ENCODE data around the gene CHD1.
A peak's percentile ranks its signal among the peaks of the same experiment; 100 is the strongest.

Gene CHD1

DNA sequence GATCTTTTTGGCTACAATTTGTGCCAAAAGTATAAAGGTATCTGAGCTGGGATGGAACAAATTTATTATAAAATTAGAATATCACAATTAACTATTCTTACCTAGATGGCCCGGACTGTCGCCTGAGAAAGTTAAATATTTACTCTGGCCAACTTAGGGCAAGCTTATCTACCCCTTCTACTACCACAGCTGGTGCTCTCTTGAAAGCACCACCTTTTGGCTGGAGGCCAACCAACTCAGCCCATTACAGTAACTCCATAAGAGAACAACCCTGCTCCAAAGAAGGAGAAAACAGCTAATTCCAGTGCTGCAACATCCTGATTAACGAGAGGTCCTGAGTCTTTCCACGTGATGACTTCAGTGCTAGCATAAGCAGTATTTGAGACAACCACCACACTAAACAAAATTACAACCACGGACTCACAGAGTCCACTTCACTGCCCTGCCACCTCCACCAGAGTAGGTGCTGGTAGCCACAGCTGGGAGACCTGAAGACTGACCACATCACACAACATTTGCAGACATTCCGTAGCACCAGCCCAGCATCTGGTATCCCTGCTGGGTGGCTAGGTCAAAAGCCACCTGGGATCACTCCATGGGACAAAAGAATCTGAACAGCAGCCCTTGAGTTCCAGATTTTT lies 112.1 kb downstream of the CHD1 start:
- no peak overlapping the region for H3K4me3 ChIP-seq (ENCODE audit: low read depth, low read length)
- TF ChIP-seq, protein P1, sequence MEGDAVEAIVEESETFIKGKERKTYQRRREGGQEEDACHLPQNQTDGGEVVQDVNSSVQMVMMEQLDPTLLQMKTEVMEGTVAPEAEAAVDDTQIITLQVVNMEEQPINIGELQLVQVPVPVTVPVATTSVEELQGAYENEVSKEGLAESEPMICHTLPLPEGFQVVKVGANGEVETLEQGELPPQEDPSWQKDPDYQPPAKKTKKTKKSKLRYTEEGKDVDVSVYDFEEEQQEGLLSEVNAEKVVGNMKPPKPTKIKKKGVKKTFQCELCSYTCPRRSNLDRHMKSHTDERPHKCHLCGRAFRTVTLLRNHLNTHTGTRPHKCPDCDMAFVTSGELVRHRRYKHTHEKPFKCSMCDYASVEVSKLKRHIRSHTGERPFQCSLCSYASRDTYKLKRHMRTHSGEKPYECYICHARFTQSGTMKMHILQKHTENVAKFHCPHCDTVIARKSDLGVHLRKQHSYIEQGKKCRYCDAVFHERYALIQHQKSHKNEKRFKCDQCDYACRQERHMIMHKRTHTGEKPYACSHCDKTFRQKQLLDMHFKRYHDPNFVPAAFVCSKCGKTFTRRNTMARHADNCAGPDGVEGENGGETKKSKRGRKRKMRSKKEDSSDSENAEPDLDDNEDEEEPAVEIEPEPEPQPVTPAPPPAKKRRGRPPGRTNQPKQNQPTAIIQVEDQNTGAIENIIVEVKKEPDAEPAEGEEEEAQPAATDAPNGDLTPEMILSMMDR (IDR thresholded peaks at IDR 0.05; ENCODE audit: insufficient read depth, low read depth, low read length, missing control alignments) = no peak
- DNase-seq (ENCODE audit: low read depth) = no peak

DNA sequence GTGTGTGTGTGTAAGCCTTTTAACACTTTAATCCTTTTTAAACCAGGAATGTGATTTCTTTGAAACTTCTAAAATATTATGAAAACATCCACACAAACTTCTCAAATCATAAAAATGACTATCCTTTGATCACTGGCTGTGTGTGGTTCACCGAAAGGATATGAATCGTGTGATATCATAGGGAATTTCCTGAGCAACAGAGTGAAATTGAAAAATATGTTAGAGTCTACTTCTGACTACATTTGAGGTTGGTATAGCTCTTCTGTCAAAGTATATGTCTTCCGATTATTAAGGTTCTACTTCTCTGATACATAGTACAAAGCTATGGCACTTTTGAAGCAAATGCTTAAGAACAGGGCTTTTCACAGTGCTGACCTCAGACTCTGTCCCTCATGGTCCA lies 115.1 kb downstream of the CHD1 start:
- no peak overlapping the region for H3K4me3 ChIP-seq (ENCODE audit: low read depth, low read length)
- TF ChIP-seq, protein P1 (IDR thresholded peaks at IDR 0.05; ENCODE audit: insufficient read depth, low read depth, low read length, missing control alignments) = no peak
- DNase-seq (ENCODE audit: low read depth) = peak; percentile 48

DNA sequence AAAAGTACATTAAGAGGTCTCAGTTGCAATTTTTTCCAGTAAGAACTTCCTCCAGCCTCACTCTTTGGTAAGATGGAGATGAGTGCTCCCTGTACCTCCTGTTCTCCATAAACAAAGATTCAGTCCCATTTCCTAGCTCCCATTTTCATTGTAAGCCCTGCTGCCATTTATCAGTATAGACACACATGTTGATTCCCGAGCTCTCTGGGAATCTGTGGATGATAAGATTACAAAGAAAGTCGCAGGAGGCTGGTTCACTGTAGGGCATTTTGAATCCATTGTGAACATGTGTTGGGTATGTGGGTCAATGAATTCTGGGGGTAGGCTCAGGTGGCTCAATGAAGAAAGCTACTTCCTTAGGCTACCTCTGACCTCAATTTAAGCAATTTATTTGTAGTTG lies 118.6 kb downstream of the CHD1 start:
- no peak for DNase-seq (ENCODE audit: low read depth)
- TF ChIP-seq, protein P1 (IDR thresholded peaks at IDR 0.05; ENCODE audit: insufficient read depth, low read depth, low read length, missing control alignments) = no peak
- H3K4me3 ChIP-seq (ENCODE audit: low read depth, low read length) = no peak overlapping the region

- no peak for DNase-seq (ENCODE audit: low read depth)
- TF ChIP-seq, protein P1 (IDR thresholded peaks at IDR 0.05; ENCODE audit: insufficient read depth, low read depth, low read length, missing control alignments) = no peak
- no peak overlapping the region for H3K4me3 ChIP-seq (ENCODE audit: low read depth, low read length)
Measured at GRCh38 chr5:98807806-98808205, 121.0 kb downstream of the CHD1 start.

- no peak overlapping the region for H3K4me3 ChIP-seq (ENCODE audit: low read depth, low read length)
- TF ChIP-seq, protein P1 (IDR thresholded peaks at IDR 0.05; ENCODE audit: insufficient read depth, low read depth, low read length, missing control alignments) = no peak
Measured at GRCh38 chr5:98805070-98805469, 123.7 kb downstream of the CHD1 start.

DNA sequence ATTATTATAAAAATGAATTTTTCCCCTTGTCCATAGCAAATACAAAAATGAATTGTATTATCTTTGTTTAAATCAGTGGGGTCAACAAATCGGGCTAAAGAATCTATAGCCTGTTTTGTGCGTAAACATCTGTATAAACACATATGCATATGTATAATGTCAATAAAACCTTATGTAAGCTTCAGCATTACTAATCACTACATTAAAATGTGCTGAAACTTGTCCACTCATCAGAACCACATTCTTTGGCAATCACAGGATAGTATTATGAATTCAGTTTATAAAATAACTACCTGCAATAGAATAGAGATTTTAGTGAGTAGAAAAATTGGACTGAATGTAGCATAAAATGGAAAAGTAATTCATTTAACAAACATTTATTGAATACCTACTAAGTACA lies 124.7 kb downstream of the CHD1 start:
- no peak for DNase-seq (ENCODE audit: low read depth)
- TF ChIP-seq, protein P1 (IDR thresholded peaks at IDR 0.05; ENCODE audit: insufficient read depth, low read depth, low read length, missing control alignments) = no peak
- H3K4me3 ChIP-seq (ENCODE audit: low read depth, low read length) = no peak overlapping the region

More at GRCh38 chr5:98805070-98805469, 123.7 kb downstream of the CHD1 start:
- DNase-seq (ENCODE audit: low read depth) = no peak

All from GM12865 (cell line).